HFF-Myc (cell line): ENCODE data around the gene TNRC6C.

Source experiments
- DNase-seq: peaks from one replicate; pipeline ENCODE4 v3.0.0-alpha.2; 2011; ENCODE audit warnings: low read depth; ENCODE audit errors: extremely low read depth
- H3K4me3 ChIP-seq: replicated peaks from 2 replicates; pipeline ENCODE4 v1.5.1; 2011; ENCODE audit warnings: low read depth, mild to moderate bottlenecking, control low read depth, low read length
- CTCF ChIP-seq: IDR thresholded peaks from 2 replicates; pipeline ENCODE4 v1.5.1; 2012; ENCODE audit warnings: mild to moderate bottlenecking, low read depth, low read length, control low read depth; ENCODE audit errors: missing control alignments

TNRC6C gene

GRCh38 chr17:77916264-77916663, 42.2 kb upstream of the TNRC6C start:
- DNase-seq, result no peak

GRCh38 chr17:77916703-77917481, 41.6 kb upstream of the TNRC6C start:
- no peak for DNase-seq
- no peak overlapping the region for H3K4me3 ChIP-seq
- TF ChIP-seq CTCF, result no peak

More at GRCh38 chr17:77916264-77916663, 42.2 kb upstream of the TNRC6C start:
- TF ChIP-seq CTCF, result no peak
- H3K4me3 ChIP-seq, result no peak overlapping the region

- no peak overlapping the region for H3K4me3 ChIP-seq
- no peak for TF ChIP-seq CTCF
- DNase-seq, result no peak
These were observed 39.2 kb upstream of the TNRC6C start for GRCh38 chr17:77919276-77919675.

GRCh38 chr17:77923135-77923534, 35.4 kb upstream of the TNRC6C start:
- H3K4me3 ChIP-seq, result no peak overlapping the region
- no peak for DNase-seq
- no peak for TF ChIP-seq CTCF

- TF ChIP-seq CTCF, result no peak
- DNase-seq, result no peak
- no peak overlapping the region for H3K4me3 ChIP-seq
These were observed 34.6 kb upstream of the TNRC6C start for GRCh38 chr17:77923776-77924513.

- DNase-seq, result no peak
- TF ChIP-seq CTCF, result no peak
- H3K4me3 ChIP-seq, result no peak overlapping the region
These were observed 33.7 kb upstream of the TNRC6C start for GRCh38 chr17:77924757-77925336.
